Mammary epithelial cell (primary cell): Measurements from ENCODE around the gene UTY.

Experiments used
- CTCF ChIP-seq, 2 donors: IDR thresholded peaks in 1 of 2; conservative IDR thresholded peaks in 1 of 2; 2 replicates each; pipeline ENCODE4 v1.5.1; 2011 to 2012; ENCODE audit warnings: inconsistent platforms in 2 of 2, low read length in 2 of 2, mild to moderate bottlenecking in 2 of 2, control low read depth in 1 of 2, low read depth in 1 of 2; ENCODE audit not compliant: insufficient read depth in 1 of 2; ENCODE audit errors: extremely low read depth in 1 of 2
- EZH2 ChIP-seq: IDR thresholded peaks from 2 replicates; pipeline ENCODE4 v1.6.1; 2012; ENCODE audit warnings: low read length, inconsistent platforms, borderline replicate concordance

GRCh38 chrY:13250421-13250820 lies 229.4 kb downstream of the UTY start:
- TF ChIP-seq CTCF (conservative IDR thresholded peaks at IDR 0.05 in 1 of 2, IDR thresholded peaks at IDR 0.05 in 1 of 2; ENCODE audit: extremely low read depth in 1 of 2, insufficient read depth in 1 of 2, low read depth in 1 of 2, low read length in 2 of 2) (no peak), EZH2 (no peak)
